ENCODE results near the gene ZSCAN26. TPM values are rescaled to one million over a fixed set of nuclear protein-coding genes. Genes with fewer than 3 reads are reported as not detected.

ZSCAN26 gene
- total RNA-seq, 1 experiment from 2014 or later: 12.7 TPM

DNA sequence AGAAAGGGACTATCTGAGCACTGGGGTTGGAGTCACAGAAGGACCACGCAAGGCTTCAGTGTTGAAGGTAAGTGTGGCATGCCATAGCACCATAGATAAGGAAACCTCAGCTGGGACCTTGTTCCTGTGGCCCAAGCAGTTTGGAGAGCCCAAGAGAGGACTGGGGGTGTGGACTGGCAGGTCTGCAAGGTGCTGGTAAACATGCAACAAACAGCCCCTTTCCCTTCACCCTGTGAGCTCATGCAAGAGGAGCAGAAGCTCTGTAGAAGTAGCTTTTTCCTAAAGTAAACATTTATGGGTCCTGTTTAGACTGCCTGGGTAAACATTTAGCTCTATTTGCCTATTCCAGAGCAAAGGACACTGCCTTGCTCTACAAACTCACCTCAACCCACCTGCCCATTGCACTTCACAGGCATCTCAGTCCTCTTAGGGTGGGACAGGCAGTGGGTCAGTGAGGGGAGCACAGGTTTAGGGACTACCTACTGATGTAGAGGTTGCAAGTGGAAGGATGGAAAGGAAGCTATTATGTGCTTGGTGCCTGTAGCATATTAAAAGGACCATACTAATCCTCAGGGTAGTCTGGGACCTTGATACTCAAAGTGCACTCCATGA is 57.0 kb downstream of the ZSCAN26 start:
- peaks cover 12% of the 10 kb centered on the region for H3K9me3 ChIP-seq (replicated peaks)
- H3K4me3 ChIP-seq: no peak overlapping the region
- H3K4me1 ChIP-seq: no peaks in the 10 kb centered on the region
- no peak overlapping the region for H3K27ac ChIP-seq
- DNase-seq: no peak
- H3K27me3 ChIP-seq: no peaks in the 10 kb centered on the region
- H3K36me3 ChIP-seq: no peaks in the 10 kb centered on the region

DNA sequence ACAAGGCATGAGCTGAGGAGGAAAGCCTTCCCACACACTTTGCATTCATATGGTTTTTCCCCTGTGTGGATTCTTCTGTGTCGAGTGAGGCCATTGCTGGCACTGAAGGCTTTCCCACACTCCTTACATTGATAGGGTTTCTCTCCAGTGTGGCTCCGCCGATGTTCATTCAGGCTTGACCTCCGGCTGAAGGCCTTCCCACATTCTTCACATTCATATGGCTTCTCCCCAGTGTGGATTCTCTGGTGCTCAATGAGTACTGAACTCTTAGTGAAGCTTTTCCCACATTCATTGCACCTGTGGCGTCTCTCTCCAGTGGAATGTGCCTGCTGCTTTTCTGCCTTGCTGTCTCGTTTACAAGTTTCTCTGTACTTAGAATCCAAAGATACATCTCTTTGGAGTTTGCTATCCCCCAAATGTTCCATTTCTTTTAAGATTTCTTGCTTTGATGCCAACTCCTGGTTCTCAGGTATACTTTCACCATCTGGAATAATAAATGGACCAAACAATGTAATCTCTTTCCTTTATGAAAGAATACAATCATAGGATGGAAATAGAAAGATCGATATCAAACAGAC is 59.5 kb downstream of the ZSCAN26 start:
- H3K27me3 ChIP-seq: no peaks in the 10 kb centered on the region
- no peak overlapping the region for H3K4me3 ChIP-seq
- no peak overlapping the region for H3K27ac ChIP-seq
- no peak for DNase-seq
- no peaks in the 10 kb centered on the region for H3K36me3 ChIP-seq
- no peaks in the 10 kb centered on the region for H3K4me1 ChIP-seq
- peaks cover 12% of the 10 kb centered on the region for H3K9me3 ChIP-seq (replicated peaks)

Other genes with a start within 250 kb of the ZSCAN26 start
- 0.53 and 0.68 TPM in 2 replicates for gene ZNF165, start 186.6 kb upstream of the ZSCAN26 start, total RNA-seq (2014; rRNA removed; shearing (Covaris generic))
- gene ZSCAN16, start 142.5 kb upstream of the ZSCAN26 start, total RNA-seq (2014; rRNA removed; shearing (Covaris generic)): 2.9 and 4.6 TPM in 2 replicates
- gene ZKSCAN8, start 125.3 kb upstream of the ZSCAN26 start, total RNA-seq (2014; rRNA removed; shearing (Covaris generic)): 22.4 and 24.6 TPM in 2 replicates
- 14.0 and 15.5 TPM in 2 replicates for gene ZSCAN9, start 41.9 kb upstream of the ZSCAN26 start, total RNA-seq (2014; rRNA removed; shearing (Covaris generic))
- gene ZKSCAN4, start 14.9 kb upstream of the ZSCAN26 start, total RNA-seq (2014; rRNA removed; shearing (Covaris generic)): 4.4 and 4.8 TPM in 2 replicates
- gene NKAPL, start 7.8 kb upstream of the ZSCAN26 start, total RNA-seq (2014; rRNA removed; shearing (Covaris generic)): not detected in 2 replicates
- gene PGBD1, start 14.4 kb downstream of the ZSCAN26 start, total RNA-seq (2014; rRNA removed; shearing (Covaris generic)): 9.7 and 11.2 TPM in 2 replicates
- 1.9 and 2.6 TPM in 2 replicates for gene ZSCAN31, start 69.0 kb downstream of the ZSCAN26 start, total RNA-seq (2014; rRNA removed; shearing (Covaris generic))
- gene ZKSCAN3, start 82.8 kb downstream of the ZSCAN26 start, total RNA-seq (2014; rRNA removed; shearing (Covaris generic)): 3.9 and 4.6 TPM in 2 replicates
- gene ZSCAN12, start 132.6 kb downstream of the ZSCAN26 start, total RNA-seq (2014; rRNA removed; shearing (Covaris generic)): 8.4 and 10.5 TPM in 2 replicates
- gene ZSCAN23, start 176.3 kb downstream of the ZSCAN26 start, total RNA-seq (2014; rRNA removed; shearing (Covaris generic)): 1.1 and 2.3 TPM in 2 replicates
- not detected in 2 replicates for gene GPX6, start 248.7 kb downstream of the ZSCAN26 start, total RNA-seq (2014; rRNA removed; shearing (Covaris generic))

All from SJCRH30 (cell line).